HepG2 (cell line): ENCODE data around the gene CCNH. TPM values are rescaled to one million over a fixed set of nuclear protein-coding genes. Genes with fewer than 3 reads are reported as not detected.

Experiments
- CENPX ChIP-seq: sonication (generic); formaldehyde crosslinking; IDR thresholded peaks from 2 replicates; pipeline ENCODE4 v1.9.0; 2021; ENCODE audit warnings: mild to moderate bottlenecking, missing genetic modification reagents, moderate library complexity
- ISX ChIP-seq: sonication (generic); formaldehyde crosslinking; conservative IDR thresholded peaks from 2 replicates; pipeline ENCODE4 v1.5.0; 2020; ENCODE audit warnings: missing genetic modification reagents
- NFE2L1 ChIP-seq: sonication (generic); formaldehyde crosslinking; IDR thresholded peaks from 2 replicates; pipeline ENCODE4 v1.4.0; 2020; ENCODE audit warnings: missing genetic modification reagents, mild to moderate bottlenecking, borderline replicate concordance
- PRPF4 ChIP-seq: fragments of 200-400 bp; formaldehyde crosslinking; IDR thresholded peaks from 2 replicates; pipeline ENCODE4 v1.6.1; 2016; ENCODE audit warnings: low read length, low read depth; ENCODE audit not compliant: poor library complexity, severe bottlenecking
- RFX3 ChIP-seq: IDR thresholded peaks from 2 replicates; pipeline ENCODE4 v1.6.1; 2016; ENCODE audit warnings: missing biosample characterization, missing genetic modification reagents
- SNAPC5 ChIP-seq: sonication (generic); formaldehyde crosslinking; IDR thresholded peaks from 2 replicates; pipeline ENCODE4 v1.8.1; 2023; ENCODE audit warnings: mild to moderate bottlenecking, missing genetic modification reagents, borderline replicate concordance
- SNRNP70 ChIP-seq: fragments of 200-400 bp; formaldehyde crosslinking; IDR thresholded peaks from 2 replicates; pipeline ENCODE4 v1.6.1; 2017; ENCODE audit warnings: mild to moderate bottlenecking, low read depth, low read length, moderate library complexity
- TIGD3 ChIP-seq: sonication (generic); formaldehyde crosslinking; IDR thresholded peaks from 2 replicates; pipeline ENCODE4 v1.5.1; 2020; ENCODE audit warnings: mild to moderate bottlenecking, missing genetic modification reagents, borderline replicate concordance
- YY1 ChIP-seq: IDR thresholded peaks from 2 replicates; pipeline ENCODE4 v1.6.1; 2011; ENCODE audit warnings: low read length, low read depth, moderate library complexity, mild to moderate bottlenecking; ENCODE audit not compliant: insufficient read depth, insufficient replicate concordance
- ZFP36L2 ChIP-seq: sonication (generic); formaldehyde crosslinking; IDR thresholded peaks from 2 replicates; pipeline ENCODE4 v1.4.0; 2020; ENCODE audit warnings: missing genetic modification reagents
- ZNF160 ChIP-seq: sonication (generic); formaldehyde crosslinking; IDR thresholded peaks from 2 replicates; pipeline ENCODE4 v1.8.0; 2022; ENCODE audit warnings: mild to moderate bottlenecking, inconsistent platforms, missing genetic modification reagents
- ZNF503 ChIP-seq: sonication (generic); formaldehyde crosslinking; IDR thresholded peaks from 2 replicates; pipeline ENCODE4 v1.4.0; 2020; ENCODE audit warnings: missing genetic modification reagents
- ZNF512B ChIP-seq: sonication (generic); formaldehyde crosslinking; IDR thresholded peaks from 2 replicates; pipeline ENCODE4 v1.5.1; 2020; ENCODE audit warnings: missing genetic modification reagents, mild to moderate bottlenecking, borderline replicate concordance
- ZNF564 ChIP-seq: sonication (generic); formaldehyde crosslinking; IDR thresholded peaks from 2 replicates; pipeline ENCODE4 v1.8.1; 2023; ENCODE audit warnings: mild to moderate bottlenecking, missing genetic modification reagents
- ZNF572 ChIP-seq: sonication (generic); formaldehyde crosslinking; IDR thresholded peaks from 2 replicates; pipeline ENCODE4 v1.5.1; 2020; ENCODE audit warnings: mild to moderate bottlenecking, missing genetic modification reagents
- ZNF644 ChIP-seq: IDR thresholded peaks from 2 replicates; pipeline ENCODE4 v1.6.1; 2016; ENCODE audit warnings: low read depth
- ZNF790 ChIP-seq: sonication (generic); formaldehyde crosslinking; IDR thresholded peaks from 2 replicates; pipeline ENCODE4 v1.8.0; 2022; ENCODE audit warnings: missing genetic modification reagents, mild to moderate bottlenecking, borderline replicate concordance
- ZNF839 ChIP-seq: sonication (generic); formaldehyde crosslinking; IDR thresholded peaks from 2 replicates; pipeline ENCODE4 v1.4.0; 2020; ENCODE audit warnings: missing genetic modification reagents, mild to moderate bottlenecking, borderline replicate concordance
- ZUFSP ChIP-seq: sonication (generic); formaldehyde crosslinking; IDR thresholded peaks from 2 replicates; pipeline ENCODE4 v1.9.0; 2021; ENCODE audit warnings: missing genetic modification reagents, mild to moderate bottlenecking, borderline replicate concordance
- polyA plus RNA-seq, 8 experiments: library from polyadenylated mRNA; depleted of rRNA in 3 of 8; stranded (reverse) in 7 of 8; unstranded in 1 of 8; fragments of >200 nt; fragmentation: Illumina TruSeq in 4 of 8; extraction: Trizol in 4 of 8; gene quantifications; 2 replicates each; pipeline versions ENCODE4 v1.2.1 to v1.2.3, GENCODE V29; 2011 to 2016; ENCODE audit warnings: low read depth in 4 of 8, missing spikeins in 1 of 8, mixed read lengths in 1 of 8; ENCODE audit not compliant: insufficient read depth in 1 of 8
- total RNA-seq, 5 experiments: library from RNA; depleted of rRNA; stranded (reverse); fragments of >200 nt; fragmentation: Illumina TruSeq; extraction: Trizol; gene quantifications; 2 replicates each; pipeline ENCODE4 v1.2.3, GENCODE V29; 2016; ENCODE audit warnings: low read depth in 1 of 5

Gene CCNH
- total and polyA plus RNA-seq, 2 of the 13 experiments (the other 11 are each of a cell fraction or from before 2014, with no cell fraction given): 42.5 to 94.3 TPM

GRCh38 chr5:87412630-87413342, at the start of gene CCNH (continued):
- TF ChIP-seq SNAPC5 (no peak), NFE2L1 (CRISPR knock-in tag) (no peak), RFX3 (CRISPR knock-in tag) (no peak), ZNF790 (CRISPR knock-in tag) (peak; percentile 67; the same call in 1 of the 2 replicates), ZNF503 (no peak; the same call in 1 of the 2 replicates), PRPF4 (no peak), ZFP36L2 (CRISPR knock-in tag) (no peak), ZNF160 (no peak), ZUFSP (CRISPR knock-in tag) (no peak), ZNF512B (no peak), ZNF572 (CRISPR knock-in tag) (no peak), ISX (no peak), TIGD3 (CRISPR knock-in tag) (no peak), SNRNP70 (no peak), ZNF839 (CRISPR knock-in tag) (no peak), ZNF564 (no peak), ZNF644 (no peak), CENPX (CRISPR knock-in tag) (no peak), YY1 (peak; percentile 31)
